ENCODE data around the gene MPP7. TPM values are rescaled to one million over a fixed set of nuclear protein-coding genes. Genes with fewer than 3 reads are reported as not detected.

The MPP7 gene
- total RNA-seq, 2 experiments from 2014 or later: 4.0 to 4.3 TPM

DNA sequence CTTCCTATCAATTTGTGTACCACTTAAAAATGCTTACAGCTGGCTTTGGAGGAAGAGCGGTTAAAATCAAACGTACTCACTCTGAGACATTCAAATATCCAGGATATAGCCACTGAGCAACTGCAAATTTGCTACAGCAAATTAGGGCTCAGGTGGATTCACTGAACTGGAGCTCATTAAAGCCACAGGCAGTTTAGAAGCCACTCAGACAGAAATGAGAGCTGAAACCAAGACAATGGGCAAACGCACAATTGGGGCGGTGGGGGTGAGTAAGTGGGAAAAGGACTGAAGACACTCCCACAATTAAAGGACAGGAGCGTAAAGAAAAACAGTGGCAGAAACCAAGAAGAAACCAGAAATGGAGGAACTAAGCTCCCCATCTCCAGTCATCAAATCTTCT is 20.5 kb downstream of the MPP7 start:
- CTCF ChIA-PET: no interaction called here
- no peaks in the 10 kb centered on the region for H3K9me3 Mint-ChIP-seq
- no peak for DNase-seq
- H3K27ac Mint-ChIP-seq: no peak overlapping the region
- no peaks in the 10 kb centered on the region for H3K36me3 Mint-ChIP-seq (ENCODE audit: low read depth)
- H3K4me1 Mint-ChIP-seq: no peaks in the 10 kb centered on the region
- POLR2A ChIA-PET: no interaction called here
- no peak overlapping the region for H3K4me3 Mint-ChIP-seq
- H3K27me3 Mint-ChIP-seq: no peaks in the 10 kb centered on the region

DNA sequence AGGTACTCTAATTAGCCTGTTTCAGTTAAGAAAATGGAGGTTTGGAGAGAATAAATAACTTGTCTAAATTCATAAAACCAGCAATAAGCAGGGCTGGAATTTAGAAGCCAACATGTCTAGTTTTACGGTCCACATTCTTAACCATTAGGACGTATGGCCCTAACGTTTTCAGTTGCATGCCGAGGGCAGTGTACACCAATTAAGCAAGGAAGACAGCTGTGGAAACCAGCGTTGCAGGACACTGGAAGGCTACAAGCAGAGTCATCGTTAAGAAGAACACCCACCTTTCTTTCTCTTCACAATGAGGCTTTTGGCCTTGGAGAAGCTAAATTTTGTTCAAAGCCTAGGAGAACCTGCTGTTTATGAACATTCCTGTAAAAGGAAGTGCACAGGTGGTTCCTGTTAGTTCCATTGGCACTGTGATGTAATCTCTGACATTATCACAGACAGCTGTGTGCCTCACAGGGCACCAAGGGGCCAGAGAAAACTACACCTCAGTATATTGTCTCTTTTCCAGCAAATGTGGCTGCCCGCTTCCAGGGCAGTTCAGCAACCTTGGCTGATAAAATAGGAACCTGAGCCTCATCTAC is 21.0 kb downstream of the MPP7 start:
- Mint-ChIP-seq H3K4me1 (no peaks in the 10 kb centered on the region), H3K9me3 (no peaks in the 10 kb centered on the region), H3K27ac (no peak overlapping the region), H3K4me3 (no peak overlapping the region), H3K27me3 (no peaks in the 10 kb centered on the region), H3K36me3 (ENCODE audit: low read depth) (no peaks in the 10 kb centered on the region)
- ChIA-PET CTCF (no interaction called here), POLR2A (no interaction called here)
- no peak for DNase-seq

DNA sequence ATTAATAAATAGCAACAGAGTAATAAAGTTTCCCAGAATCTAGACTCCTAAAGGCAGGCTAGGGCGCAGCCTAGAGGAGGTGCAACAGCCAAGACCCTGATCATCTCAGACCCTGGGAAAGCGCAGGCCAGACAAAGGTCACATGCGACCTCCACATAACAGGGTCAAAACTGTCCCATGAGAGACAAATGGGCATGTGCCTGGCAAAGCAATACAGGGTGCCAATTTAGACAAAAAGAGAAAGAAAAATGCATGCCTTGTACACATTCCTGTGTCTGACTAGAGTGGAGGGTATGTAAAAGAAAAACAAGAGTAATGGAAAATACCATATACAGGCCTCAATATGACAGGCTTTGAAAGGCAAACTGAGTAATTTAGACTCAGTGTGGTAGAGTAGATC is 22.2 kb downstream of the MPP7 start:
- ChIA-PET POLR2A (no interaction called here), CTCF (no interaction called here)
- no peak overlapping the region for H3K4me3 Mint-ChIP-seq
- DNase-seq: no peak
- H3K9me3 Mint-ChIP-seq: no peaks in the 10 kb centered on the region
- no peaks in the 10 kb centered on the region for H3K36me3 Mint-ChIP-seq (ENCODE audit: low read depth)
- H3K27me3 Mint-ChIP-seq: no peaks in the 10 kb centered on the region
- no peaks in the 10 kb centered on the region for H3K4me1 Mint-ChIP-seq
- no peak overlapping the region for H3K27ac Mint-ChIP-seq

DNA sequence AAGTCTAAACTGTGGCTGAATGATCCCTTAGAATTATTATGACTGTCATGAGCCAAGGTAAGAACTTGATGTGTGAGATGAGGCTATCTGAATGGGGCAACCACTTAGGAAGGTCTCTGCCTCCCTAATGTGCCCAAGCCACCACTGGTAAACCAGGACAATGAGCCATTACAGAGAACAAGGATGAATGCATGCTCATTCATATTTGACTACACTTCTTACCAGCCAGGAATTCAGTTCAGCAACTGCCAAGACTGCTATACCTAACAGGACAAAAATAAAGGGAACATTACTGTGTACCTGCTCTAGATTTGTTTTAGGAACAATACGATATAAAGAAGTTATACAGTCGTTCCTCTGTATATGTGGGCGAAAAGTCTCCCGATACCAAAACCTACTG is 23.0 kb downstream of the MPP7 start:
- Mint-ChIP-seq H3K27ac (no peak overlapping the region), H3K27me3 (no peaks in the 10 kb centered on the region), H3K9me3 (no peaks in the 10 kb centered on the region), H3K4me3 (no peak overlapping the region), H3K4me1 (no peaks in the 10 kb centered on the region), H3K36me3 (ENCODE audit: low read depth) (no peaks in the 10 kb centered on the region)
- no peak for DNase-seq
- ChIA-PET CTCF (no interaction called here), POLR2A (no interaction called here)

DNA sequence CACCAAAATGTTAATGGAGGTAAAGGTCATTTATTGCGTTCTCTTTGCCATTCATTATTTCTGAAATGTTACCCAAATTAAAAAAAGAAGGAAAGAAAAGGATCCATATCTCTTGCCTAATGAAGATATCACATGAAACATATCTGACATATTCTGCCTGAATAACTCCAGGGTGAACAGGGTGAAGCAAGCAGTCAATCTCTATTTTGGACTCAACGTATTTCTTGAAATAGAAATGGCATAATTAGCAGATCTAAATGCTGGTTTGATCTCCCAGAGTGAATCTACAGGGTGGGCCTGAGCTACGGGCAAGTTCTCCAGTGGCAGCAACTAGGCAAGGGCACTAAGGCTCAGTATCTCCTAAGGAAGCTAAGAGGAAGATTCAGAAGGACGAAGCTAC is 24.0 kb downstream of the MPP7 start:
- Mint-ChIP-seq H3K9me3 (no peaks in the 10 kb centered on the region), H3K36me3 (ENCODE audit: low read depth) (no peaks in the 10 kb centered on the region), H3K27me3 (no peaks in the 10 kb centered on the region), H3K27ac (no peak overlapping the region), H3K4me3 (no peak overlapping the region), H3K4me1 (no peaks in the 10 kb centered on the region)
- CTCF ChIA-PET: no interaction called here
- POLR2A ChIA-PET: no interaction called here
- DNase-seq: no peak

DNA sequence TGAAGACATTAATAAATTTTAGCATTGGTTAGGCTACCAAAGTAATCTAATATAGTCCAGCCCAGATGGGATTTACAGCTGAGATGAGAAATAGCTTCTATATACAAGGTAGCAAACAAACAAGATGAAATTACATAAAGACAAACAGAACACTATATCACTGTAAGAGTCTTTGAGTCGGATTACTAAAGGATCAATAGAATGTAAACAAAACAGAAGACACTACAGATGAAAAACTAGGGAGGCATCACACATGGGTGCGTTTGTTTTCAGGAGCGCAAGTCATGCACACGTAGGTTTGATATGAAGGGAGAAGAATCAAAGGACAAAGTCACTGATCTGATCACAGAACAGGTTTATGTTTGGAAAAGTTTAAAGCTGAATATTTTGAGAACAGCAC is 26.5 kb downstream of the MPP7 start:
- H3K36me3 Mint-ChIP-seq (ENCODE audit: low read depth): no peaks in the 10 kb centered on the region
- H3K27ac Mint-ChIP-seq: no peak overlapping the region
- CTCF ChIA-PET: no interaction called here
- H3K27me3 Mint-ChIP-seq: no peaks in the 10 kb centered on the region
- POLR2A ChIA-PET: interaction anchor here (0.6 kb wide), 1 partner anchor 29 kb away, joined by 3 read pairs; no protein-coding TSS in a partner anchor
- H3K4me3 Mint-ChIP-seq: no peak overlapping the region
- no peak for DNase-seq
- H3K9me3 Mint-ChIP-seq: no peaks in the 10 kb centered on the region
- H3K4me1 Mint-ChIP-seq: no peaks in the 10 kb centered on the region

DNA sequence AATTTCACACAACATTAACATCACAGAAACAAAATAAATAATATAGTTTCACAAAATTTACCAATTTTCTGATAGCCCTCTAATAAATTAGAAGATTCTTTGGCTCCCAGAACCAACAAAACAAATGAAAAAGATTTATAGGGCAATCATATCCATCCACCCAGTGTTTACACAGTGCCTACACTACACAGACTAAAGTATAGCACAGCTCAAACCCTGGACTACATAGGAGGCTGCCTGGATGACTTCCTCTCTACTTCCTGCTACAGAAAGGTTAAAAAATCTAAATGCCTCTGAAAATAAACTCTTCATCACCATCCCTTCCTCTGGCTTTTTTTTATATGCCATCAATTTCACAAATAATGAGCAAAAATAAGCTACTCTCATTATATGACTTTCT is 28.4 kb downstream of the MPP7 start:
- Mint-ChIP-seq H3K9me3 (no peaks in the 10 kb centered on the region), H3K4me3 (no peak overlapping the region), H3K36me3 (ENCODE audit: low read depth) (no peaks in the 10 kb centered on the region), H3K4me1 (no peaks in the 10 kb centered on the region), H3K27me3 (no peaks in the 10 kb centered on the region), H3K27ac (no peak overlapping the region)
- ChIA-PET POLR2A (no interaction called here), CTCF (interaction anchor here (0.7 kb wide), 1 partner anchor 117 kb away, joined by 7 read pairs; no protein-coding TSS in a partner anchor)
- no peak for DNase-seq

DNA sequence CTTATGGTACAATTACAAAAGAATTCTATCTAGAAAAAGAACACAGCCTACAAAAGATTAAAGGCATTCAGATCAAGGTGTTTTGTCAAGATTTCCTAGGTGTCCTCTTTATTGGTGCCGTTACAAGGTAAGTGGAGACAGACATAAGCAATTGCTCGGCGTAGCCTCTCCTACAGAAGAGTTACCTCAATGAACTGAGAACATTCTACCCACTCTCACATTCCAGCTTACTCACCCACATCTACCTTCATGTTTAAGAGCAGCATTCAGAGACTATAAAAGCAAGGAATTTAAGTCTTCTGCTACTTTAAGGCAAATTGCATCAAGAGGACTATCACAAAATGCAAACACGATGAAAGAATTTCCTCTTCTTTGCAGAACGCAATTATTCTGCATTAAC is 29.5 kb downstream of the MPP7 start:
- CTCF ChIA-PET: no interaction called here
- Mint-ChIP-seq H3K36me3 (ENCODE audit: low read depth) (no peaks in the 10 kb centered on the region), H3K27me3 (no peaks in the 10 kb centered on the region), H3K27ac (no peak overlapping the region), H3K9me3 (no peaks in the 10 kb centered on the region), H3K4me1 (no peaks in the 10 kb centered on the region), H3K4me3 (no peak overlapping the region)
- DNase-seq: no peak
- POLR2A ChIA-PET: no interaction called here

DNA sequence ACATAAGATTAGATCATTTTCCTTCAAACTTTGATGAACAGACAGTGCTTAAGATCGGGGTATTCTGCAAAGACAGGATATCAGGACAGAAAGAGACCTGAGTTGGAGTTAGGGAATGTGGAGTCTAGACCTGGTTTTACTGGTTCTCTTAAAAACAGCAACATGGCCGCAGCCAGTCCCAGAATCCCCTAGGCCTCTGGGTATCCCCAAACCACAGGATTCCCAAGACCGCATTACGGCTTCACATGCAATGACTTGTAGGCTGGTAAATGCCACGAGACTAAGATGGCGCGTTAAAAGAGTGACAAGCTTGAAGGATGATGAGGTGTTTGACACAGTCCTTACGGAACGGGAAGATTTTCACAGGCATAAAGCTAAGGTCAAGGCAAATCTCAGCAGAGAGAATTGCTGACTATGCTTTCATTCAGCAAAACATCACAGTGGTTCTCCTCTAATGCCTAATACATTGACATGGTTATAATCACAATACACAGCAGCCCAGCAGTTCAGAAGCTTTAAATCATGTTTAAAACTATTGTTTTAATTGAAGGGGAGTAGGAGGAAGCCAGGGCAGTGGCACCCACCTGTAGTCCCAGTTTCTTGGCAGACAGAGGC is 32.9 kb downstream of the MPP7 start:
- no peak for DNase-seq
- Mint-ChIP-seq H3K4me3 (no peak overlapping the region), H3K27me3 (no peaks in the 10 kb centered on the region), H3K27ac (no peak overlapping the region), H3K36me3 (ENCODE audit: low read depth) (no peaks in the 10 kb centered on the region), H3K9me3 (no peaks in the 10 kb centered on the region), H3K4me1 (peaks cover 2% of the 10 kb centered on the region)
- POLR2A ChIA-PET: no interaction called here
- CTCF ChIA-PET: interaction anchor here (0.6 to 1.6 kb wide), 2 partner anchors 110 to 528 kb away, joined by 3 to 4 read pairs; no protein-coding TSS in a partner anchor

DNA sequence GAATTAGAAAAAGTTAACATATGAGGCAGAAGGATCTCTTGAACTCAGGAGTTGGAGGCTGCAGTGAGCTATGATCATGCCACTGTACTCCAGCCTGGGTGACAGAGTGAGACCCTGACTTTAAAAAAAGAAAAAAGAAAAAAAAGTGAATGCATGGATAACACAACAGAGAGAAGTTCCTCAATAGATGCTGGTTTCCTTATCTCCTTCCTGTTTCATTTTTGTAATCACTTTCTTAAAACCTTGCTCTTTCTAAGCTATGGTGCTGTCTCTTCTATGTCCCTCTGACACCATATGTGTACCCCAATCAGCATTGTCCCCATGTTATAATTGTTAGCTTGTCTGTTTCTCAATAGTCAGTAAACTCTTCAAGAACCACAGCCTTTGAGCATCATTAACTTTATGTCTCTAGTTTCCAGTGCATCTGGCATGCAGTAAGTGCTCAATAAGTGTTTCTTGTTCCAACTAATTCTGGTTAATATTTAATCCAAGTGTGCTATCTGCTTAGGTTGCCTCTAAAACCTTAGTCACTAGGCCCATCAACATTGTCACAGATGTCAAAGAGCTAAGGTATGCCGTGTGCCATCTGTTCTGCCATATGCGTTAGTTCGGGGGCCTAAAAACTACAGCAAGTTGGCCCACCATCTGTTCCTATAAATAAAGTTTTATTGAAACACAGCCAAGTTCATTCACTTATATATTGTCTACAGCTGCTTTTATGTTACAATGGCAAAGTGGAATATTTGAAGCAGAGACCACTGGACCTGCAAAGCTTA is 36.2 kb downstream of the MPP7 start:
- no peak for DNase-seq
- Mint-ChIP-seq H3K27ac (no peak overlapping the region), H3K4me1 (peaks cover 2% of the 10 kb centered on the region), H3K9me3 (no peaks in the 10 kb centered on the region), H3K36me3 (ENCODE audit: low read depth) (no peaks in the 10 kb centered on the region), H3K27me3 (no peaks in the 10 kb centered on the region), H3K4me3 (no peak overlapping the region)
- CTCF ChIA-PET: interaction anchor here (1.1 to 1.2 kb wide), 3 partner anchors 13 to 114 kb away, joined by 3 to 4 read pairs (median 3); partner anchors contain the start of gene MPP7
- POLR2A ChIA-PET: no interaction called here

DNA sequence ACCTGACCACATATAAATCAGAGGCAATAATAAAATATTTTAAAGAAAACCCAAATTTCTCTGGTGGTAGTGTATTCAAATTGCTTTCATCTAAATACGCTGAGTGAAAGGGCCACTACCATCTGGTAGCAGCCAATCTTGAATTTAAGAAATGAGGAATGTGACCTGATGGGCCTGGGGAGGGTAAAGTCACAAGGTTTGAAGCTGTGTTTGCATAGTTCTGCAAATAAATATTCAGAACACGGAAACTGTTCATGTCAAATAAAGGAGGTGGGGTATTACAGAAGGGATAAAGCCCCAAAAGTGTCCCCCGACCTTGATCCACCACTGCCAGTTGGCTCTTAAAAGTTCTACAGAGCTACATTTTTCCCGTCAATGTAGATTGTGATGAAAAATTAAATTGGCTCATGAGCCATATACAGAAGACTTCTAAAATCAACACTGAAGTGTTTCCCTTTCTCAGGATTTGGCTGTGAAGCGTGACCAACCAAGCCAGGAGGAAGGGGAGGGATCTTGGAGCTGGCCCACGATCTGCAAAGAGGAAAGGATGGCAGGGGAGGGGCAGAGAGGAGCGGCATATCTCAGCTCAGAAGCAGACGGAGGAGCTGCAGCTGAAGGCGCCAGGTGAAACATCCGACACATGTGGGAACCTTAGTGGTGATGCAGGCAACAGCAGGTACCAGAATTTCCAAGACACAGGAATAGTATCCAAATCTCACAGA is 39.6 kb downstream of the MPP7 start:
- no peak overlapping the region for H3K27ac Mint-ChIP-seq
- ChIA-PET POLR2A (no interaction called here), CTCF (interaction anchor here (0.9 to 2.3 kb wide), 2 partner anchors 39 to 118 kb away, joined by 3 to 10 read pairs; no protein-coding TSS in a partner anchor)
- H3K4me3 Mint-ChIP-seq: no peak overlapping the region
- H3K36me3 Mint-ChIP-seq (ENCODE audit: low read depth): no peaks in the 10 kb centered on the region
- peaks cover 4% of the 10 kb centered on the region for H3K4me1 Mint-ChIP-seq
- DNase-seq: no peak
- no peaks in the 10 kb centered on the region for H3K9me3 Mint-ChIP-seq
- no peaks in the 10 kb centered on the region for H3K27me3 Mint-ChIP-seq

DNA sequence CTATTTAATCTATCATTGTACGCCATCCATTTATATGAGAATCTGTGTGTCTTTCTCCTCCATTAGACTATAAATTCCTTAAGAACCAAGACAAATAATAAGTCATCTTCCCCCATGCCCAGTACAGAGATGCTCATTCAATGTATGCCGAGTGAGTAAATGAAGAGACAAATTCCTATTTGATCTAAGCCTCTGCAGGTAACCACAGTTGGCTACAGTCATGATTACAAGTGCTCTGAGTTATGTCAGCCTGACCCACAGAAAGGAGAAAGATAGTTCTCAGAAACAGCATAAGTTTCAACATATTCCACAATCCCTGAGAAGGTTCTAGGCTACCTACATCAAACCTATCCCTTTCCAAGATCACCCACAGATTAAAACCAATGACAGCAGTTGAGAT is 46.1 kb downstream of the MPP7 start:
- Mint-ChIP-seq H3K27ac (no peak overlapping the region), H3K36me3 (ENCODE audit: low read depth) (no peaks in the 10 kb centered on the region), H3K27me3 (no peaks in the 10 kb centered on the region), H3K9me3 (no peaks in the 10 kb centered on the region), H3K4me1 (peaks cover 1% of the 10 kb centered on the region), H3K4me3 (no peak overlapping the region)
- POLR2A ChIA-PET: no interaction called here
- CTCF ChIA-PET: no interaction called here
- no peak for DNase-seq

DNA sequence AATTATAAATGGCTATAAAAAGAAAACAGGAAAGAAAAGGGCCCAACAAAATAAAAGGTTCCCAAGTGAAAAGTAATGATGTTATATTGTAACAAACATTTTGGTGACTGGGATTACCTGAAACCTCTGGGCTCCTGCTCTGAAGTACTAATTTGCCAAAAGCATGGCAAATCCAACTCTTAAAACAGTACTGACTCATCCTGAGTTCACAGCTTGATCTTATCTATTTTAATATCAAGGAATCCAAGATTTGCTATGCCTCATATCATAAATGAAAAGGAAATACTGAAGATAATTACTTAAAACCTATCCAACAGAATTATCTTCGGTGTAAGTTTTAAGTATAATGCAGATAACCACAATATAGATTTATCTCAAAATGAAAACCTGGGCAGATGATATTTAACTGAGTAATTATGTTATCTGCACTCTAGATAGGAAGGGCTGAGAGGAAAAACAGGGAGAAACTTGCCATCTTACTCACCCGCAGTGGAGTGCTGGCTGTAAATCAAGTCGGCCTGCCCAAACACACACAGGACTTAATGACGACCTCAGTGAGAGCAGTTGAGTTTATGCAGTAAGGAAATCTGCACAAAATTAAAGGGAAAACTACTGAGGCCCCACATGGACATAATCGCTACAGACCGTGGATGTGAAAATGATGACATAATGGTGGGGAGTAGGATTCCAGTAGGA is 48.4 kb downstream of the MPP7 start:
- no peaks in the 10 kb centered on the region for H3K9me3 Mint-ChIP-seq
- H3K4me1 Mint-ChIP-seq: no peaks in the 10 kb centered on the region
- ChIA-PET POLR2A (interaction anchor here (1.3 kb wide), 1 partner anchor 139 kb away, joined by 4 read pairs; no protein-coding TSS in a partner anchor), CTCF (interaction anchor here (0.6 to 9.0 kb wide), 5 partner anchors 49 to 431 kb away, joined by 4 to 122 read pairs (median 7); no protein-coding TSS in a partner anchor)
- no peak overlapping the region for H3K4me3 Mint-ChIP-seq
- no peaks in the 10 kb centered on the region for H3K27me3 Mint-ChIP-seq
- no peaks in the 10 kb centered on the region for H3K36me3 Mint-ChIP-seq (ENCODE audit: low read depth)
- H3K27ac Mint-ChIP-seq: no peak overlapping the region
- DNase-seq: no peak

Measured in activated CD4-positive, alpha-beta memory T cell treated with anti-CD3 and anti-CD28 coated beads, Interleukin-2, amount 10 ng/mL, durations not matched to agents 7 days and 5 days (primary cell).